ENCODE results near the gene IFT25.

IFT25 gene

GRCh38 chr1:53966794-53967193 lies 21.3 kb upstream of the IFT25 start:
- TF ChIP-seq GATA2 (IDR thresholded peaks at IDR 0.05; ENCODE audit: low read depth, low read length) (no peak), GATA3 (IDR thresholded peaks at IDR 0.05; ENCODE audit: low read depth, low read length) (no peak)

GRCh38 chr1:53964109-53964508 lies 18.6 kb upstream of the IFT25 start:
- TF ChIP-seq GATA3 (IDR thresholded peaks at IDR 0.05; ENCODE audit: low read depth, low read length) (no peak), GATA2 (IDR thresholded peaks at IDR 0.05; ENCODE audit: low read depth, low read length) (no peak)

DNA sequence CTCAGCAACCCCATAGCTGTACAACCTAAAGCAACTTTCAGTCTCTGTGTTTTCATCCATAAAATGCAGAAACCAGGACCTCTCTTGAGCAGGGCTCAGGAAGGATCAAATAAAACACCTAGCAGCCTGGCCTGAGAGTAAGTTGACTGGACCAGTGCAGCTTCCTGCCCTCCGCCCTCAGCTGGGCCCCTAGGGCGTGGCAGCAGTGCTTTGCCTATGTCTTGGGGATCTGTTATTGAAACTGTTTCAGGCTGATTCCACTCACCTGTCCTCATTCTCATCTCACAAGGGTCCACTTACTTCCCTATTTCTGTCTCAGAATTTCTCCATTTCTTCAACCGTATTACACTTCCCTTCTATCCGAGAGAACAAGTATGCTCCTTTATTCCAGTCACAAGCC lies 18.0 kb upstream of the IFT25 start:
- TF ChIP-seq GATA3 (IDR thresholded peaks at IDR 0.05; ENCODE audit: low read depth, low read length) (no peak), GATA2 (IDR thresholded peaks at IDR 0.05; ENCODE audit: low read depth, low read length) (no peak)

GRCh38 chr1:53962395-53962794 lies 16.9 kb upstream of the IFT25 start:
- TF ChIP-seq GATA2 (IDR thresholded peaks at IDR 0.05; ENCODE audit: low read depth, low read length) = no peak
- no peak for TF ChIP-seq GATA3 (IDR thresholded peaks at IDR 0.05; ENCODE audit: low read depth, low read length)

- TF ChIP-seq GATA2 (IDR thresholded peaks at IDR 0.05; ENCODE audit: low read depth, low read length) = no peak
- no peak for TF ChIP-seq GATA3 (IDR thresholded peaks at IDR 0.05; ENCODE audit: low read depth, low read length)
Observed at GRCh38 chr1:53959664-53960250, 14.3 kb upstream of the IFT25 start.

DNA sequence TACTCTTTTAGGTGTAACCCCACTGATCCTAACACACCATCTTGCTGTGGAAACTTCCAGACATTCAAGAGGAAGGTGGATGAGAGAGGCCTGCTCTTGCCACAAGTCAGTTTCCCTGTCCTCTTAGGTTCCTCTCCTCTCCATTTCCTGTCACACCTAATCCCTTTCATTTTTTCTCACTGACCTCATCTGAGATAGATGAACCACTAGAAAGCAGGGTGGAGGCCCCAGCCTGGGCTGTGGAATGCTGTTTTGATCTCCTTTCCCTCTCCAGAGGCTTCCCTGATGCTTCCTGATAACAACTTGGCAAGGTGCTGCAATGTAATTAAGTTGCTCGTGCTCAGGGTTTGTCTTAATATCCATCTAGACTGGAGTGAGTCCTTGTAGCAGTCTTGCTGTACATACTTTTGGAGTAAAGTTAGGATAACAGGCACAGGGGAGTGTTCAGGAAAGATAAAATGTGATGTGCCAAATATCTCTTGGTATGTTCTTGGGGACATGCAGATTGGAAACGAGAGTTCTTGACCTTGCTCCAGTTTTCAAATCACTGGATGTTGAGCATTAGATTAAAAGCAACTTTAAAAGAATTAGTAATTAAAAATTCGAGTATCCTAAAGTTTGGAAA lies 11.8 kb upstream of the IFT25 start:
- no peak for TF ChIP-seq GATA2 (IDR thresholded peaks at IDR 0.05; ENCODE audit: low read depth, low read length)
- no peak for TF ChIP-seq GATA3 (IDR thresholded peaks at IDR 0.05; ENCODE audit: low read depth, low read length)

- no peak for TF ChIP-seq GATA2 (IDR thresholded peaks at IDR 0.05; ENCODE audit: low read depth, low read length)
Observed at GRCh38 chr1:53956308-53957168, 11.0 kb upstream of the IFT25 start.

DNA sequence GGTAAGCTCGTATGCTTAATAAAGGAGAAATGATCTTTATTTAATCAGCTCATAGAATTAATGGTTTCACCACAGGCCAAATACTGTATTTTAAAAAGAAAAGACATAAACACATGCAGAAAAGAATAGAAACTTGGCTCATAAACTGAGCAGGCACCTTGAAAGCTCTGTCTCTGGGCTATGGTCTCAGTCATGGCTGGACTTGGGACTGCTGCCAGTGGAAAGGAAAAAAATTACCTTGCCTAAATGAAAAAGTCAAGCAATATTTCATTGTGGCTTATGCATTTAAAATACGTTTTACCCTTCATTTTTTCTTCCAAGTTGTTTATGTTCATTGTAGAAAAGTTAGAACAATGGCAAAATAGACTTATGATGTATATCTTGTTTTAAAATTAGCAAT lies 8.6 kb upstream of the IFT25 start:
- TF ChIP-seq GATA3 (IDR thresholded peaks at IDR 0.05; ENCODE audit: low read depth, low read length) (no peak), GATA2 (IDR thresholded peaks at IDR 0.05; ENCODE audit: low read depth, low read length) (no peak)

GRCh38 chr1:53951697-53952096 lies 6.2 kb upstream of the IFT25 start:
- no peak for TF ChIP-seq GATA2 (IDR thresholded peaks at IDR 0.05; ENCODE audit: low read depth, low read length)
- TF ChIP-seq GATA3 (IDR thresholded peaks at IDR 0.05; ENCODE audit: low read depth, low read length) = no peak

DNA sequence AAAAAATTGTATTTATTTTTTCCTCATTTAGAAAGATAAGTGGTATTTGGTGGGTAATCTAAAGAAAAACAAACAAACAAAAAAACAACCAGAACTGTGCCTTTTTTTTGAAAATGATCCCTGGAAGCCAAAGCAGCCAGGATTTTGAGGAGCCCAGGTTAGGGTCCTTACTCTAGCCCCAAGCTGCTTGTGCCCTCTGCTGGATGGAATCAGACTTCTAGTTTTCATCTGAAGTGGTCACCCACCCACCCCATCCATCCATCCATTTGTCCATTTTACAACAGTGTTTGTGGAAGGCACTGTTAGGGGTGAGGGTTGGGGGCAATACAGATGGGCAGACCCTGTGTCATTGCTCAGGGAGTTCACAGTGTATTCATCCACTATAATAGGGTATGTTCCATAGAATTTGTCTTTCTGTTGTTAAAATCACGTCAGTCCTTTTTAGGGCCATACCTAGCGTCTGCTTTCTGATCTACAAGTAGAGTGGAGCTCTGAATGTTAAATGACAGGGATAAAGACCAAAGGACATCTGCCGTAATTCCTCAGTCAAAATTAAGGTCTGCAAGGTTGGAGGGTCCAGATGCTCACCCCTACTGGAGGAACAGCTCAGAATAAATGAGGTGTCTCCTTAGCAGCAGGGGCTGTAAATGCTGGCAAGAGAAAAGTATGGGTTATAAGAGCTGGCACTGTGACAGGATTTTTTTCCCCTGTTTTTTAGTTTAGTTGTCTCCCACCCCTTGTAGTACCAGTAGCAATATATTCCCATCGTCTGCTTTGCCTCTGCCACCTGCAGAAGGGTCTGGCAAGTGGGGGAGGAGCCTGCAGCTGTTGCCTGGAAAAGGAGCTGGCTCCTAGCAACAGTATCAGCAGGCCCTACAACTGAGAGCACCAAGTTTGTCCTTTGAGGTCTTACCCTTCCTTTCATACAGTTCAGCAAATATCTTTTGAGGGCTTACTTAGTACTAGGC lies 3.8 kb upstream of the IFT25 start:
- TF ChIP-seq GATA3 (IDR thresholded peaks at IDR 0.05; ENCODE audit: low read depth, low read length) (no peak), GATA2 (IDR thresholded peaks at IDR 0.05; ENCODE audit: low read depth, low read length) (no peak)

DNA sequence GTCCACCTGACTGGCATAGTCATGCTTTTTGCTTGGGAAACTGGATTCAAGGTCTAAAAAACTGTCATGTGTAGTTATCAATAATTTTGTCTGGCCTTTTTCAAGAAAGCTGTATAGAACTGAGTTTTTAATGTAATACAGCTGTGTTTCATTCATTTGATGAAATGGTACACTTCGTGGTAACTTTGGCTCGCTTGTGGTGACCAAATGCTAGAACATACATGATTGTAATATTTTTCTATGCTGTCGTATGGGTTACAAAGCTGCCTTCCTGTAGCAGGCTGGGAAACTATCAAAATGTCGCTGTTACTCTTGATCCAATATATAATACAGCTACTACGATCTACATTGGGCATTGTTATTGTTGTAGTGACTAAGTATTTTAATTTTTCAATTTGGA lies 2.8 kb upstream of the IFT25 start:
- no peak for TF ChIP-seq GATA3 (IDR thresholded peaks at IDR 0.05; ENCODE audit: low read depth, low read length)
- TF ChIP-seq GATA2 (IDR thresholded peaks at IDR 0.05; ENCODE audit: low read depth, low read length) = no peak

DNA sequence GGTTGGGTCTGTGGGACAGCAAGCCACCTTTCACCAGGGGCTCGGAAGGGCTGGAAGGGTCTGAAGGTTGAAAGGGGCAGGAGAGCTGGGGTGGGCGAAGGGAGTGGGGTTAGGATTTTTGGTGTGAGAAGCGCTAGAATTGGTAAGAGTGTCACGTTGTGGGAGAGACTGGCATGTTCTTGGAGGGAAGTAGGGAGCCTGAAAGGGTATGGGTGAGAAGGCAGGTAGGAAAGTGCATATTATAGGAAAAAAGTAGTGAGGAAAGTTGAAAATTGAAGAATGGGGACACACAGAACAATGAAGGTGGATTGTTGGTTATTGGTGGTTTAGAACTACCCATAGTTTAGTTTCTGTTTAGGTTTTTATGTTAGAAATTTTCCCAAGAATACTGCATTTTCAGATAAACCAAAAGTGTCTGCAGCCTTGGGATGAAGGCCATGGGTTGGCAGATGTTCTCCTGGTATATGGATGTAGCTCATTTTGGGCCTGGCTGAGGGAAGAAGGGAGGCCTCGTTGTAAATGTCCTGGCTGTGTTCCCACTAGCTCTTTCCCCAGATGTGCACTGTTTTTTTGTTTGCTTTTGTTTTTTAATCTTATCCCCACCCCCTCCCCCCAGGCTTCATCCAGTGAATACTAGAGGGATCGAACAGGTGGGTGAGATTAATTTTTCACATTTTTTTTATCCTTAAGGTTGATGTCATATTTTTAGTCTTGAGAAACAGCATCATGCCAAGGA lies 1.8 kb upstream of the IFT25 start:
- TF ChIP-seq GATA3 (IDR thresholded peaks at IDR 0.05; ENCODE audit: low read depth, low read length) (no peak), GATA2 (IDR thresholded peaks at IDR 0.05; ENCODE audit: low read depth, low read length) (no peak)
